MM.1S (cell line): Measurements from ENCODE around the gene NCOA5.

Source experiments
- DNase-seq: peaks from one replicate; pipeline ENCODE4 v3.0.0-alpha.2; 2015
- H2AFZ ChIP-seq: fragments of 300-600 bp; sonication (generic); 2 replicates; pipeline ENCODE4 v1.6.0; 2016; ENCODE audit warnings: antibody characterized with exemption, low read length
- H3F3A ChIP-seq: fragments of 300-600 bp; sonication (generic); 2 replicates; pipeline ENCODE4 v1.6.1; 2016; ENCODE audit warnings: mild to moderate bottlenecking, antibody characterized with exemption, low read length, moderate library complexity, mixed read lengths; ENCODE audit not compliant: insufficient read depth
- H3K27ac ChIP-seq: fragments of 300-600 bp; sonication (generic); 2 replicates; pipeline ENCODE4 v1.5.1; 2016; ENCODE audit warnings: mild to moderate bottlenecking, low read length
- H3K27me3 ChIP-seq: fragments of 300-600 bp; sonication (generic); replicated peaks from 2 replicates; pipeline ENCODE4 v1.6.0; 2016; ENCODE audit warnings: low read length; ENCODE audit not compliant: insufficient read depth
- H3K36me3 ChIP-seq: fragments of 300-600 bp; sonication (generic); replicated peaks from 2 replicates; pipeline ENCODE4 v1.6.1; 2016; ENCODE audit warnings: mild to moderate bottlenecking, low read length, mixed read lengths; ENCODE audit not compliant: insufficient read depth
- H3K4me1 ChIP-seq: fragments of 300-600 bp; sonication (generic); 2 replicates; pipeline ENCODE4 v1.6.1; 2016; ENCODE audit warnings: low read length, mixed read lengths
- H3K4me2 ChIP-seq: fragments of 300-600 bp; sonication (generic); 2 replicates; pipeline ENCODE4 v1.6.0; 2016; ENCODE audit warnings: low read depth, low read length
- H3K4me3 ChIP-seq: fragments of 300-600 bp; sonication (generic); 2 replicates; pipeline ENCODE4 v1.5.1; 2016; ENCODE audit warnings: low read length, mixed read lengths
- H3K79me2 ChIP-seq: fragments of 300-600 bp; sonication (generic); 2 replicates; pipeline ENCODE4 v1.6.1; 2016; ENCODE audit warnings: mixed run types, low read length, mixed read lengths
- H3K9ac ChIP-seq: fragments of 300-600 bp; sonication (generic); 2 replicates; pipeline ENCODE4 v1.6.1; 2016; ENCODE audit warnings: low read length, mixed read lengths
- H3K9me2 ChIP-seq: fragments of 300-600 bp; sonication (generic); replicated peaks from 2 replicates; pipeline ENCODE4 v1.6.1; 2016; ENCODE audit warnings: mild to moderate bottlenecking, low read length, mixed read lengths; ENCODE audit not compliant: insufficient read depth
- H3K9me3 ChIP-seq: fragments of 300-600 bp; sonication (generic); replicated peaks from 2 replicates; pipeline ENCODE4 v1.6.1; 2016; ENCODE audit warnings: mild to moderate bottlenecking, low read length, mixed read lengths; ENCODE audit not compliant: insufficient read depth
- H4K20me1 ChIP-seq: fragments of 300-600 bp; sonication (generic); 2 replicates; pipeline ENCODE4 v1.6.1; 2016; ENCODE audit warnings: mild to moderate bottlenecking, low read length, moderate library complexity, mixed read lengths; ENCODE audit not compliant: insufficient read depth
- EZH2 ChIP-seq: fragments of 300-600 bp; sonication (generic); optimal IDR thresholded peaks from 2 replicates; pipeline ENCODE3; 2017; ENCODE audit warnings: low read depth, mild to moderate bottlenecking, antibody characterized with exemption, low read length, mixed read lengths
- EZH2phosphoT487 ChIP-seq: fragments of 300-600 bp; sonication (generic); IDR thresholded peaks from 2 replicates; pipeline ENCODE4 v1.6.1; 2018; ENCODE audit warnings: antibody characterized with exemption, low read length
- TF ChIP-seq, protein P1 (sequence below): fragments of 300-600 bp; sonication (generic); IDR thresholded peaks from 2 replicates; pipeline ENCODE4 v1.5.1; 2016; ENCODE audit warnings: antibody characterized with exemption, low read length, mixed read lengths

Gene NCOA5

DNA sequence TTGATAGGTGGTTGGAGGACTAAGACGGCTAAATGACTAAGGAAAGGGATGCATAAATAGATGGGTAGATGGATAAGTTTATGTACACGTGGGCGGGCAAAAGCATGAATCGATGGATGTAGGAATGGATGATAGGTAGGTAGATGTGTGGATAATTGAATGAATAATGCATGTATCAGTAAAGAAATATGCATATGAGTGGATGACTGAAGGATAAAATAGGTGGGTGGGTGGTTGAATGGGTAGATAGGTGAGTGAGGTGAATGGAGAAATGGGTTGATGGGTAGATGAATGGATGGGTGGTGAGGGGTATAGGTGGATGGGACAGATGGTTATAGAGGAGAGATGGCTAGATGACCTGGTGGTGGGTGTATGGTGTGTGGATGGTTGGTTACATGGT is 40.6 kb downstream of the NCOA5 start:
- no peaks in the 10 kb centered on the region for H3K9me2 ChIP-seq
- no peaks in the 10 kb centered on the region for H3F3A ChIP-seq
- no peak overlapping the region for H2AFZ ChIP-seq
- H4K20me1 ChIP-seq = no peaks in the 10 kb centered on the region
- peaks cover 21% of the 10 kb centered on the region for H3K27me3 ChIP-seq
- no peaks in the 10 kb centered on the region for H3K36me3 ChIP-seq
- no peaks in the 10 kb centered on the region for H3K79me2 ChIP-seq
- H3K4me1 ChIP-seq = no peaks in the 10 kb centered on the region
- no peak for TF ChIP-seq EZH2phosphoT487
- TF ChIP-seq EZH2 = no peak
- TF ChIP-seq, protein P1, sequence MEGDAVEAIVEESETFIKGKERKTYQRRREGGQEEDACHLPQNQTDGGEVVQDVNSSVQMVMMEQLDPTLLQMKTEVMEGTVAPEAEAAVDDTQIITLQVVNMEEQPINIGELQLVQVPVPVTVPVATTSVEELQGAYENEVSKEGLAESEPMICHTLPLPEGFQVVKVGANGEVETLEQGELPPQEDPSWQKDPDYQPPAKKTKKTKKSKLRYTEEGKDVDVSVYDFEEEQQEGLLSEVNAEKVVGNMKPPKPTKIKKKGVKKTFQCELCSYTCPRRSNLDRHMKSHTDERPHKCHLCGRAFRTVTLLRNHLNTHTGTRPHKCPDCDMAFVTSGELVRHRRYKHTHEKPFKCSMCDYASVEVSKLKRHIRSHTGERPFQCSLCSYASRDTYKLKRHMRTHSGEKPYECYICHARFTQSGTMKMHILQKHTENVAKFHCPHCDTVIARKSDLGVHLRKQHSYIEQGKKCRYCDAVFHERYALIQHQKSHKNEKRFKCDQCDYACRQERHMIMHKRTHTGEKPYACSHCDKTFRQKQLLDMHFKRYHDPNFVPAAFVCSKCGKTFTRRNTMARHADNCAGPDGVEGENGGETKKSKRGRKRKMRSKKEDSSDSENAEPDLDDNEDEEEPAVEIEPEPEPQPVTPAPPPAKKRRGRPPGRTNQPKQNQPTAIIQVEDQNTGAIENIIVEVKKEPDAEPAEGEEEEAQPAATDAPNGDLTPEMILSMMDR = no peak
- no peak overlapping the region for H3K9ac ChIP-seq
- H3K9me3 ChIP-seq = no peaks in the 10 kb centered on the region
- H3K4me3 ChIP-seq = no peak overlapping the region
- H3K4me2 ChIP-seq = no peak overlapping the region
- DNase-seq = no peak
- H3K27ac ChIP-seq = no peak overlapping the region

DNA sequence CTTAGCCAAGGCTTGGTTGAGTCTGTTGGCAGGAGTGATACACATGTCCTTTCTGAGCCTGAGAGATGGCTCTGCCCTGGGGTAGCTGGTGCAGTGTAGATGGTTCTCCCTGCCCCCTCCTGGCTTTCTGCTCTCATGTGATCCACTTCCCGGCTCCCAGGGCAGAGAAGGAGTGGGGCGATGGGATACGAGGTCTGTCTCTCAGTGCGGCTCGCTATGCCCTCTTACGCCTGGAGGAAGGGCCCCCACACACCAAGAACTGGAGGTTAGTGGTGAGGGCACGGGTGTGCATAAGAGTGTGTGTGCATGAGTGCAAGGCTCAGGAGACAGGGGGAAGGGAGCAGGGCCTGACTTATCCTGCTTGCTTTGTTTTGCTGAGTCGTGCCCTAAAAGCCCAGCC is 41.9 kb downstream of the NCOA5 start:
- Histone ChIP-seq H3K9ac (no peak overlapping the region), H3K4me3 (no peak overlapping the region), H3K27me3 (peaks cover 29% of the 10 kb centered on the region), H4K20me1 (no peaks in the 10 kb centered on the region), H3K9me3 (no peaks in the 10 kb centered on the region), H3F3A (no peaks in the 10 kb centered on the region), H3K79me2 (no peaks in the 10 kb centered on the region), H2AFZ (no peak overlapping the region), H3K9me2 (no peaks in the 10 kb centered on the region), H3K36me3 (no peaks in the 10 kb centered on the region), H3K27ac (no peak overlapping the region), H3K4me2 (no peak overlapping the region), H3K4me1 (no peaks in the 10 kb centered on the region)
- DNase-seq = no peak
- TF ChIP-seq EZH2 (no peak), EZH2phosphoT487 (no peak)
- TF ChIP-seq, protein P1 = no peak

DNA sequence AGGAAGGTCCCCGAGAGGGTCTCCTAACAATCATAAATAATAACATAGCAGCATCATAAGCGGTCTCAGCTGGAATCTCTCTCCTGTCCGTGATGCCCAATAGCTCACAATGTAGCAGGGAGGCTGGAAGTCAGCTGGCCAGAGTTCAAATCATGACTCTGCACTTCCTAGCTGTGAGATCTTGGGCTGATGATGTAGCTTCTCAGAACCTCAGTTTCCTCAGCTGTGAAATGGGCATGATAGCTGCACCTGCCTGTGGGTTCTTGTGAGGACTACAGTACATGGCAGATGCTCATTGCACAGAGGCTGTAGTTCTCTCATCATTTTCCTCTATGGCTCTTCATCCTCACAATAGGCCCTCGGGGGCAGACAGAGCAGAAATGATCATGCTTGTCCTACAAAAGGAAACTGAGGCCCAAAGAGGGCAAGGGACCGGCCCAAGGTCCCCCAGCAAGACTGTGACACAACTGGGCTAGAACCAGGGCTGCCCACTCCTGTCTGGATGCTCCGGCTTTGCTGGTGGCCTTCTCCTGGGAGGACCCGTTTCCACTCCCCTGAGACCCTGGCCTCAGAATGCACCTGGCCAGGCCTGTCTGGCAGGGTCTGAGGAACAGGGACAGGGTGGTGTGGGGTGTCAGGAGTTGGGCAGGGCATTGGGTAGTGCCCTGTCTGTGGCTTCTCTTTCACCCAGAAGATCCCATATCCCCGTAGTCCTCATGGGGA is 43.0 kb downstream of the NCOA5 start:
- no peak for DNase-seq
- no peak overlapping the region for H2AFZ ChIP-seq
- no peak overlapping the region for H3K9ac ChIP-seq
- H3K79me2 ChIP-seq = no peaks in the 10 kb centered on the region
- H3K27me3 ChIP-seq = peaks cover 30% of the 10 kb centered on the region
- no peaks in the 10 kb centered on the region for H3K4me1 ChIP-seq
- no peaks in the 10 kb centered on the region for H3K9me3 ChIP-seq
- H3K4me3 ChIP-seq = no peak overlapping the region
- no peak overlapping the region for H3K4me2 ChIP-seq
- TF ChIP-seq, protein P1 = no peak
- TF ChIP-seq EZH2 (no peak), EZH2phosphoT487 (no peak)
- no peaks in the 10 kb centered on the region for H3K9me2 ChIP-seq
- H3F3A ChIP-seq = no peaks in the 10 kb centered on the region
- H4K20me1 ChIP-seq = no peaks in the 10 kb centered on the region
- no peak overlapping the region for H3K27ac ChIP-seq
- H3K36me3 ChIP-seq = no peaks in the 10 kb centered on the region
